Stomach (tissue), 9 donors: ENCODE results near the gene SCGB3A2. TPM values are rescaled to one million over a fixed set of nuclear protein-coding genes. Genes with fewer than 3 reads are reported as not detected.

Source experiments
- DNase-seq, 2 donors: peaks; one replicate each; pipeline versions ENCODE4 v3.0.0 to v3.0.0-alpha.2; 2013 to 2019
- H3K27ac ChIP-seq, 5 donors: fragments of 200-600 bp in 4 of 5; sonication (generic) in 4 of 5; one replicate each; pipeline ENCODE4 v1.5.1; 2013 to 2019; ENCODE audit warnings: mild to moderate bottlenecking in 1 of 5, moderate library complexity in 1 of 5
- H3K27me3 ChIP-seq, 3 donors: fragments of 200-600 bp; sonication (generic); one replicate each; pipeline ENCODE4 v1.5.1; 2017 to 2019; ENCODE audit warnings: mixed run types in 1 of 3
- H3K36me3 ChIP-seq, 4 donors: fragments of 200-600 bp; sonication (generic); 1 replicate in 3 of 4; 2 replicates in 1 of 4; pipeline ENCODE4 v1.5.1; 2016 to 2019
- H3K4me1 ChIP-seq, 4 donors: fragments of 200-600 bp; sonication (generic); one replicate each; pipeline ENCODE4 v1.5.1; 2016 to 2019
- H3K4me3 ChIP-seq, 4 donors: fragments of 200-600 bp; sonication (generic) in 3 of 4; one replicate each; pipeline ENCODE4 v1.5.1; 2016 to 2019; ENCODE audit warnings: mild to moderate bottlenecking in 1 of 4
- H3K9me3 ChIP-seq, 4 donors: fragments of 200-600 bp; sonication (generic); one replicate each; pipeline ENCODE4 v1.5.1; 2016 to 2019
- EP300 ChIP-seq: sonication (generic); formaldehyde crosslinking; IDR thresholded peaks from one replicate; pipeline ENCODE4 v1.6.1; 2017; ENCODE audit warnings: antibody characterized with exemption
- POLR2A ChIP-seq, 4 donors: fragments of 450-650 bp; IDR thresholded peaks; one replicate each; pipeline ENCODE4 v1.6.1; 2016; ENCODE audit warnings: antibody characterized with exemption in 4 of 4, control low read depth in 2 of 4, mild to moderate bottlenecking in 1 of 4, moderate library complexity in 1 of 4
- POLR2AphosphoS5 ChIP-seq, 3 donors: sonication (generic); formaldehyde crosslinking; IDR thresholded peaks; one replicate each; pipeline ENCODE4 v1.6.1; 2016; ENCODE audit warnings: antibody characterized with exemption in 3 of 3
- WGBS, 5 donors: extraction: QIAGEN DNeasy Blood & Tissue Kit in 3 of 5; methylation state at CpG; one replicate each; pipeline versions ENCODE4 v1.1.5 to v1.1.7; 2013 to 2018; 5-methylcytosine and 5-hydroxymethylcytosine counted together
- intact Hi-C: fragments of 100-400 bp; cut with DNase I; formaldehyde crosslinking; loops from one replicate; pipeline ENCODE4 v1.15.1; 2023; ENCODE audit warnings: low total_unique reads
- polyA plus RNA-seq, 3 donors: library from polyadenylated mRNA; stranded (reverse); fragments of 200-250 nt; gene quantifications; one replicate each; pipeline ENCODE4 v1.2.3, GENCODE V29; 2013
- total RNA-seq, 5 donors: library from RNA; depleted of rRNA; stranded (reverse); fragments of >200 nt; gene quantifications; one replicate each; pipeline versions ENCODE4 v1.1.0 to v1.2.3, GENCODE V29; 2014 to 2016
- TF ChIP-seq, protein P1 (sequence below), 7 experiments: fragments of 450-650 bp in 4 of 7; fragments of 200-600 bp in 3 of 7; sonication (generic) in 3 of 7; IDR thresholded peaks; one replicate each; pipeline ENCODE4 v1.5.1; 2016 to 2019; ENCODE audit warnings: antibody characterized with exemption in 7 of 7, control low read depth in 2 of 7, mild to moderate bottlenecking in 1 of 7
- donor health status: healthy with polysubstance abuse.
- donor health status: Bipolar disorder and iron deficiency.
- donor health status: healthy.

Gene SCGB3A2
- total and polyA plus RNA-seq, 8 donors, result 6.4 TPM; not detected in 7

DNA sequence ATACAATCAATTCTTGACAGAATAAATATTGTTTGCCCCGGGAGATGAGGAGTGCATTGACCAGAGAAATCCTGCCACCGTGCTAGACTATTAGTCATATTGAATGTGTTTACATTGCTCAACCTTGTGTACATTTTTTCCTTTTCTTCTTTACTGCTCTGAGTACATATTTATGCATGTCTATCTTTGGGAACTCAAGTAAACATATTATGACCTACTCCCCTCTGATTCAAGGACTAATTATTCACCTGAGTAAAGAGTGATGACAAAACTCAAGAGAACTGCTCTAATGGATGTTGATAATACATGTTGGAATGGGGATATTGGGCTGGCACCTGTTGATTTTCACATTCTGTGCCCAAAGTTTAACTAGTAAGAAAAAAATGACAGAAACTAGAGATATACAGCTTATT, 43.1 kb upstream of the SCGB3A2 start:
- DNase-seq, result peak in 1 of 2 donors; percentile 49
- no peaks in the 10 kb centered on the region for H3K36me3 ChIP-seq
- no peaks in the 10 kb centered on the region for H3K9me3 ChIP-seq
- no peaks in the 10 kb centered on the region for H3K27me3 ChIP-seq
- H3K4me3 ChIP-seq, result no peak overlapping the region
- intact Hi-C loops, result no loop called here
- WGBS, 5 donors, result 12 to 25% (median 14%) methylated on average over 2 of the region's 2 CpGs
- H3K27ac ChIP-seq, result peak overlapping the region in 4 of 5 donors; percentile 46 to 83 (median 76)
- TF ChIP-seq POLR2AphosphoS5 (IDR thresholded peaks at IDR 0.05), result peak in 2 of 3 donors; percentile 68 to 72
- TF ChIP-seq, protein P1, sequence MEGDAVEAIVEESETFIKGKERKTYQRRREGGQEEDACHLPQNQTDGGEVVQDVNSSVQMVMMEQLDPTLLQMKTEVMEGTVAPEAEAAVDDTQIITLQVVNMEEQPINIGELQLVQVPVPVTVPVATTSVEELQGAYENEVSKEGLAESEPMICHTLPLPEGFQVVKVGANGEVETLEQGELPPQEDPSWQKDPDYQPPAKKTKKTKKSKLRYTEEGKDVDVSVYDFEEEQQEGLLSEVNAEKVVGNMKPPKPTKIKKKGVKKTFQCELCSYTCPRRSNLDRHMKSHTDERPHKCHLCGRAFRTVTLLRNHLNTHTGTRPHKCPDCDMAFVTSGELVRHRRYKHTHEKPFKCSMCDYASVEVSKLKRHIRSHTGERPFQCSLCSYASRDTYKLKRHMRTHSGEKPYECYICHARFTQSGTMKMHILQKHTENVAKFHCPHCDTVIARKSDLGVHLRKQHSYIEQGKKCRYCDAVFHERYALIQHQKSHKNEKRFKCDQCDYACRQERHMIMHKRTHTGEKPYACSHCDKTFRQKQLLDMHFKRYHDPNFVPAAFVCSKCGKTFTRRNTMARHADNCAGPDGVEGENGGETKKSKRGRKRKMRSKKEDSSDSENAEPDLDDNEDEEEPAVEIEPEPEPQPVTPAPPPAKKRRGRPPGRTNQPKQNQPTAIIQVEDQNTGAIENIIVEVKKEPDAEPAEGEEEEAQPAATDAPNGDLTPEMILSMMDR (IDR thresholded peaks at IDR 0.05), result no peak
- peaks cover 0 to 29% (median 16%) of the 10 kb centered on the region in 4 donors for H3K4me1 ChIP-seq

DNA sequence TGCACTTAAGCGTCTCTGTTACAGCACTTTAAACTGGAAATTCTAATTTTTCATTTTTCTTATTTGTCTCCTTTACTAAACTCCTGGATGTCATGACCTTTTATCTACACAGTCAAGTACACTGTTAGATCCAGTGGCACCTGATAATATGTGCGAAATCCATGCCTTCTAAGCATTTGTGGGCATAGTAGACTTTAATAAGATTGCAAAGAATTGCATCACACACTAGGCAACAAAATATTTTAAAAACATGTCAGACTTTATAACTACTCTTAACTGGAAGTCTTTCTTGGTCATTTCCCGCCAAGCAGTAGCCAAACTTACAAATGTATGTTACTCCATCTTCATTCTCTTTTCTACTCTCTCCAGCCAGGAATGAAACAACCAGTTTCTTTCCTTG, 42.1 kb upstream of the SCGB3A2 start:
- peaks cover 0 to 29% (median 16%) of the 10 kb centered on the region in 4 donors for H3K4me1 ChIP-seq
- DNase-seq, result no peak
- H3K27me3 ChIP-seq, result no peaks in the 10 kb centered on the region
- H3K9me3 ChIP-seq, result no peaks in the 10 kb centered on the region
- H3K4me3 ChIP-seq, result no peak overlapping the region
- TF ChIP-seq POLR2AphosphoS5 (IDR thresholded peaks at IDR 0.05), result no peak
- no peaks in the 10 kb centered on the region for H3K36me3 ChIP-seq
- H3K27ac ChIP-seq, result peak overlapping the region in 4 of 5 donors; percentile 46 to 83 (median 76)
- 47 to 62% (median 60%) methylated on average over 3 of the region's 3 CpGs for WGBS, 5 donors
- intact Hi-C loops, result no loop called here

DNA sequence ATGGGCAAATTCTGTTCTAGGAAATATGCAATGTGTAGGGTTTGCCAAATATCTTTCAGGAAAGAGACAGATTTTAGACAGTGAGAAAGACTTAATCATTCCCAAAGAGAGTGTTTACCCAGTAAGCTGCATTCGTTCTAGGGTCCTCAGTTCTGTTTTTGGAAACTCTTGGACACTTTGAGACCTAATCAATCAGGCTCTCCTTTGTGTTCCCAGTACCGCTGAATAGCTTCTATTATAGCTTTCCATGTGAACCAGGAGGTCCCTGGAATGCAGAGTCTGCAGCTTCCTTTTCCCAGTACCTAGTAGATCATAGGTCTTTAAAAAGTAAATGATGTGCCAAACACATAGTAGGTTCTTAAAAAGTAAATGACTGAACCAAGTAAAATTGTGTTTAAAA, 35.6 kb upstream of the SCGB3A2 start:
- H3K27ac ChIP-seq, result no peak overlapping the region
- intact Hi-C loops, result no loop called here
- H3K4me1 ChIP-seq, result peaks cover 0 to 7% (median 5%) of the 10 kb centered on the region in 4 donors
- WGBS, 5 donors, result 45 to 79% (median 66%) methylated on average over 2 of the region's 2 CpGs
- H3K4me3 ChIP-seq, result no peak overlapping the region
- DNase-seq, result no peak
- H3K27me3 ChIP-seq, result no peaks in the 10 kb centered on the region
- TF ChIP-seq POLR2AphosphoS5 (IDR thresholded peaks at IDR 0.05), result no peak
- TF ChIP-seq EP300, result no peak
- TF ChIP-seq, protein P1 (IDR thresholded peaks at IDR 0.05), result no peak
- TF ChIP-seq POLR2A (IDR thresholded peaks at IDR 0.05), result no peak
- H3K36me3 ChIP-seq, result no peaks in the 10 kb centered on the region
- H3K9me3 ChIP-seq, result no peaks in the 10 kb centered on the region

DNA sequence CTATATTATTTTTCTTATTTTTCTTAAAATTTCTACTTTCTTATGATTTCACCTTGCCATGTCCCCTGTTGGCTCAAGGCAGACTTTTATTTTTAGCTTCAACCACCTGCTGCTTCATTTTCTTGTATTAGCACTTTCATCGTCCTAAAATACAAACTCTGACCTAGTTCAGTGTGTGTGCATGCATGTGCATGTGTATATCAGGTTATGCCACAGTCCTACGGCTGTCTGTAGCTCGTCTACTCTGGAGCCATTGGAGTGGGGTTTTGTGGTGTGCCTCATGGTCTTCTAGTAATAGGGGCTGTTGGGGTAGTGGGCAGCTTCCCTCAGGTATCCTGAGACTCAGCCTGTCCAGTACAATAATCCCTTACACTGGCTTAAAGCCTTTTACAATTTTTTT, 33.7 kb upstream of the SCGB3A2 start:
- Histone ChIP-seq H3K27ac (no peak overlapping the region), H3K36me3 (no peaks in the 10 kb centered on the region), H3K4me3 (no peak overlapping the region), H3K9me3 (no peaks in the 10 kb centered on the region), H3K27me3 (no peaks in the 10 kb centered on the region), H3K4me1 (no peaks in the 10 kb centered on the region)
- DNase-seq, result no peak
- intact Hi-C loops, result no loop called here
- WGBS, 5 donors, result 46 to 91% (median 55%) methylated on average over 3 of the region's 3 CpGs
- TF ChIP-seq, protein P1 (IDR thresholded peaks at IDR 0.05), result no peak
- TF ChIP-seq EP300, result no peak
- TF ChIP-seq POLR2AphosphoS5 (IDR thresholded peaks at IDR 0.05), result no peak
- TF ChIP-seq POLR2A (IDR thresholded peaks at IDR 0.05), result no peak

DNA sequence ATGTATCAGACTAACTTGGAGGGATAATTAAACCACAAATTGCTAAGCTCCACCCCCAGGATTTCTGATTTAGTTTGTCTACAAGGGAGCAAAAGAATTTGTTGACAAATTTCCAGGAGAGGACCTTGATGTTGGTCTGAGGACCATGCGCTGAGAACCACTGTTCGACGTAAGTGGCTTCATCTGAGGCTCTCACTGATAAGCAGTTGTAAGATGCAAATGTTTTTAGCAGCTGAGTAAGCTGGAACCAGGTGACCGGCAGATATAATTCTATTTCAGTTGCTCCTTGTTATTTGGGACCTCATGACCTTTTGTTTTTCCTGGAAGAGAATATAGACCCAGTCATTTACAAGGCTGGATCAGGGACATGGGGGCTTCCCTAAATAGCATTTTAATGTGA, 32.9 kb upstream of the SCGB3A2 start:
- WGBS, 5 donors, result 66 to 91% (median 79%) methylated on average over 4 of the region's 4 CpGs
- intact Hi-C loops, result no loop called here
- Histone ChIP-seq H3K9me3 (no peaks in the 10 kb centered on the region), H3K36me3 (no peaks in the 10 kb centered on the region), H3K27ac (no peak overlapping the region), H3K27me3 (no peaks in the 10 kb centered on the region), H3K4me3 (no peak overlapping the region), H3K4me1 (no peaks in the 10 kb centered on the region)
- TF ChIP-seq POLR2AphosphoS5 (IDR thresholded peaks at IDR 0.05) (no peak), EP300 (no peak), POLR2A (IDR thresholded peaks at IDR 0.05) (no peak)
- TF ChIP-seq, protein P1 (IDR thresholded peaks at IDR 0.05), result no peak
- DNase-seq, result no peak
